Anterior cingulate cortex (tissue), 58 donors: Measurements from ENCODE around the gene FREM1.
A peak's percentile ranks its signal among the peaks of the same experiment; 100 is the strongest.

Source experiments
- DNase-seq, 58 donors: peaks; one replicate each; lab custom pipeline; 2025; lab: John Stamatoyannopoulos, UW

The FREM1 gene

DNA sequence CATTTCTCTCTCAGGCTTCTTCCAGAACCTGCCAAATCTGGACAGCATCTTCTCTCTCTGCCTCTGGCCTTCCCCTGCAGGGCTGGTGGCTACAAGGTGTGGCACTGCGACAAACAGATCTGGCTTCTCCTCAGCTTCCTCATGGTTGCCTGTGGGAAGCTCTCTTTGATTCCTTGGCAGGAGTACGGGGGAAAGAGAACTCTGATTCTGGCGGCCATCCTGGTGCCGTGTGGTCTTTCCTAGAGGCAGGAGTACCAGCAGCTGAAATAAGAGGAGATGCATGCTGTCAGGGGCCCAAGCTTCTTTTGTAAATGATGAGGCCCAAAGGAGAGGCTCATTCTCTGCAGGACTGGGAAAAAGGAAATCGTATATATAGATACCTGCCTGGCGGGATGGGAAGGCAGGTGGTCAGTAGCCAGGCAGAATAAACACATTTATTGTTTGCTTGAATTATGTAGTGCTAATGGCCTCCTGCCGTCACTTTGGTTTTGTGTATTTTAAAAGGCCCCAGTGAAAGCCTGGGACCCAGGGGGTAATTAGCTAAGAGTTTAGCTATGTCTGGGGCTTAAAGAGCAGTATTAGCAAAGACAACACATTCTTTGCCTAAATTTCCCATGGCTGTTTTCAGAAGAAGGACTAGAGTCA is 187.7 kb downstream of the FREM1 start, which contains the start of gene CER1:
CER1 (minus strand) TSS at position 343 of the 645 bp plus-strand sequence; CDS start at position 282, 61 bp downstream.
- DNase-seq: no peak

DNA sequence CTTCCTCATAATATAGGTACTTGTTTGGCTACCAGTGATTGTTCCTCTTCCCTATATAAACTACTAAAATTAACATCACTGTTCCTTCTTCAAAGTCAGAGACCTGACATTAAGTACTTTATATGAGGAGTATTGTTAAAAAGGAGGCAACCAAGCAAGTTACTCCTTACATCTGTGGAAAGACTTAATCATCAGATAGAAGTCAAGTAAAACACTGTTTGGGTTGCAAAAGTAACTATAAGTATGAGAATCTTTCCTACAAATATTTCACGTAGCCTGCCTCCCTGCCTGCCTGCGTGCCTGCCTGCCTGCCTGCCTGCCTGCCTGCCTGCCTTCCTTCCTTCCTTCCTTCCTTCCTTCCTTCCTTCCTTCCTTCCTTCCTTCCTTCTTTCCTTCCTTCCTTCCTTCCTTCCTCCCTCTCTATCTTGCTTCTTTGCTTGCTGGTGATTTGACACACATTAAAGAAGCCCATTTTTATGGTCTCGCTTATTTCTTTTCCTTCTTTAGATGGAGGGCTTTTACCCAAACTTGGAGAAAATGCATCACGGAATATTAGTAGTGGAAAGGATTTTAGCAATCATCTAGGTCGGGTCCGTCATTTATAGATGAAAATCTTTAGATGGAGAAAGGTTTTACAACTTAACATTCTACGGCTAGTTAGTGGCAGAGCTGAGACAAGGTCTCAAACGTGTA is 190.9 kb downstream of the FREM1 start:
- DNase-seq: no peak

GRCh38 chr9:14715102-14715501 is 195.1 kb downstream of the FREM1 start:
- no peak for DNase-seq

DNA sequence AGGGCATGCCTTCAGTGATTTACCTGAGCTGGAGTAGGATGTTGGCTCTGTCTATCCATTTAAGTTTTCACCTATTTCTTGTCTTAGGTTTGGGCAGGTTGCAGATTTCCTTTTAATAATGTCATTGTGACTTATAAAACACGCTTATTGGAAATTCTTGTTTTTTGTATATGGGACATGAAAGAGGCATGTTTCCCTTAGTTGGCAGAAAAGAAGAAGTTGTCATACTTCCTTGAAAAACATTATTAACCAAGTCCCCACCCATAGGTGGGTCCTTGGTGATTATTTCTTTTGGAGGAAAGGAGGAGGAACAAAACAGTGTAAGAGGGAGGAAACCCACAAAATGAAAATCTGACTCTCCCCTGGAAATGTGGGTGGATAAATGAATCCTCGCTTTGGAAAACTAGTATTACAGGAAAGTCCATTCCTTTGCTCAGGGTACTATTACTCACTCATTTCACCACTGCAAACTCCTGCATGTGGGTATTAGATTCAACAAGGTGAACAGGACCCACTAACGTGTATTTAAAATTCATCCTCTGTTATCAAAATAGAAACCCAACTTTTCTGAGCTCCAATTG is 197.0 kb downstream of the FREM1 start:
- no peak for DNase-seq

GRCh38 chr9:14710804-14711203 is 199.4 kb downstream of the FREM1 start:
- DNase-seq: no peak

- DNase-seq: no peak
These were observed 203.6 kb downstream of the FREM1 start for GRCh38 chr9:14706530-14707140.

DNA sequence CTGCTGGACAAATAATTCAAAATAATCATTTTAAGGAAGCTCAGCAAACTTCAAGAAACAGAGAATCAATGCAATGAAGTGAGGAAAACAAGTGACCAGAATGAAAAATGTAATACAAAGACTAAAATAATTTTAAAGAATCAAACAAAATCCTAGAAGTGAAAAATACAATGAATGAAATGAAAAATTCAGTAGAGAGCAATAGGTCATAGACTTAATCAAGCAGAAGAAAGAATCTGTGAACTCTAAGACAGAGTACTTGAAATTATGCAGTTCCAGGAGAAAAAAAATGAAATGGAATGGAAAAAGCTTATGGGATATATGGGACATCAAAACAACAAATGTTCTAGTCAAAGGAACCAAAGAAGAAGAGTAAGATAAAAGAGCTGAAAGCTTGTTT is 205.1 kb downstream of the FREM1 start:
- DNase-seq: no peak

DNA sequence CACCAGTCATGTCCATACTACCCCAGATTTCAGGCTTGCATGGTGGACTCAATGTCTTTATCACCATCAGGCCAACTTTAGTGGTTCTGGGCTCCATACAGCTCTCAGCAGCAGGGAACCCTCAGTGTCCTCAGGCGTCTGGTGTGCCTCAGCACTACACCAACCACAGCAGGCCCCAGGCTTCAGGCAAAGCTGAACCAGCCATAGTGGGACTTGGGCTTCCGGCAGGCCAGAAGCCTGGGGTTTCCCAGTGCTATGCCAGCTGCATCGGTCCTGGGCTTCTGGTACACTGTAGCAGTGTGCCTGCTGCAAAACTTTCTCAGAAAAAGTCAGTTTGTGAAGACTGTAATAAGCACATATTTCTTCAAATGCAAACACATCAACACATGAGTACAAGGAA is 205.9 kb downstream of the FREM1 start:
- no peak for DNase-seq

DNA sequence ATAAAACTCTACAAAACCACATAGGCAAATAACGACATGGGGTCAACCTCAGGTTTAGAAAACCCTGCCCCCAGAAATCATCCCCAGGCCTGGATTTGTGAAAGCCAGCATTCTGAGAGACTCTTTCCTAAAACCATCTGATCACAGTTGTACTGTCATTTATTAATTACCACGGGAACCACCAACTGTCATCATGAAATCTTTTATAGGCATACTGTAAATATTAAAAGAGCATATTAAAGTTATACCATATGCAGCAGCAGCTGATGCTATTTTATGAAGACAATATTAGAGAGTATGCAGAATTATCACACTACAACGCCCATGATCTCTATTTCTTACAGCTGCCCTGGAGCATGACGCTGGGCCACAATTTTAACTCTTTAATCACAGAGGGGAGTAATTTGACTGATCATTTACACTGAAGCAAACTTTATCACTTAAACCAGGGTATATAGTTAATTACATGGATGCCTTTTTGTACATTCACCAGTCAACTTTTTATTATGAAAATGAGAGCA is 208.0 kb downstream of the FREM1 start:
- DNase-seq: no peak

- peak in 57 of 58 donors; percentile 6 to 87 (median 66) for DNase-seq
These were observed 216.9 kb downstream of the FREM1 start, which contains the start of gene ZDHHC21 for GRCh38 chr9:14693251-14693861. Gene ZDHHC21, minus strand, starts transcription at chr9:14693432. Its CDS starts 19,092 bp downstream, at chr9:14674340.

DNA sequence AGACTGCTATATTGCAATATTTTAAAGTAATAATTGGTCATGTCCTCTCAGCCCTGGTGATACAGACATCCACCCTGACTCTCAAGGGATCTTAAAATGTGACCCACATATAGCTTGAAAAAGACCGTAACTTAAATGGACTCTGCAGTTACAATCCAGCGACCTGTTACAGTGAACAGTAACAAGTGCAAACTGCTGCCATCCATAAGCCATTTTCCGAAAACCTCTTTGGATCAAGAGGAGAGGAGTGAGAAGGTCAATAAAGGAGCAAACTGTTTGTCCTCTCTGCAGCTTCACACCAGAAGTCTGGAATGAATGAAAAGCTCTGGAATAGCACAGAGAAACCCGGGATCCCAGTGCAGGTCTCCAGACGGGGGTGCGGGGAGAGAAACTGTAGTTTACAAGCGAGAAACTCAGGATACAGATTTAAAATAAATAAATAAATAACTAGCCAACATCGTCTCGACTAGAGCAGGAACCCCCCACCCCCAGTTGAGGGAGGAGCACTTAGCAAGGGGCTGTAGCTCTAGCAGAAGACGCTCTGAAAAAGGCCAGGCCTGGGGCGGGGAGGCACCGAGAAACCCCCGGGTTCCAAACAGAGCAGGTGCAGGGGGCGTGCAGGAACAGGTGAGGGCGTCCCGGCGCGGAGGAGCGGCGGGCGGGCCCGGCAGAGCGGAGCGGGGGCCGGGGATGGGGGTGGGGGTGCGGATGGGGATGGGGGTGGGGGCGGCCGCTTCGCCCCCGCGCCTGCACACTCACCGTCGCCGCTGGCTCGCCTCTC is 217.6 kb downstream of the FREM1 start:
- DNase-seq: peak in 37 of 58 donors; percentile 6 to 63 (median 28)

DNA sequence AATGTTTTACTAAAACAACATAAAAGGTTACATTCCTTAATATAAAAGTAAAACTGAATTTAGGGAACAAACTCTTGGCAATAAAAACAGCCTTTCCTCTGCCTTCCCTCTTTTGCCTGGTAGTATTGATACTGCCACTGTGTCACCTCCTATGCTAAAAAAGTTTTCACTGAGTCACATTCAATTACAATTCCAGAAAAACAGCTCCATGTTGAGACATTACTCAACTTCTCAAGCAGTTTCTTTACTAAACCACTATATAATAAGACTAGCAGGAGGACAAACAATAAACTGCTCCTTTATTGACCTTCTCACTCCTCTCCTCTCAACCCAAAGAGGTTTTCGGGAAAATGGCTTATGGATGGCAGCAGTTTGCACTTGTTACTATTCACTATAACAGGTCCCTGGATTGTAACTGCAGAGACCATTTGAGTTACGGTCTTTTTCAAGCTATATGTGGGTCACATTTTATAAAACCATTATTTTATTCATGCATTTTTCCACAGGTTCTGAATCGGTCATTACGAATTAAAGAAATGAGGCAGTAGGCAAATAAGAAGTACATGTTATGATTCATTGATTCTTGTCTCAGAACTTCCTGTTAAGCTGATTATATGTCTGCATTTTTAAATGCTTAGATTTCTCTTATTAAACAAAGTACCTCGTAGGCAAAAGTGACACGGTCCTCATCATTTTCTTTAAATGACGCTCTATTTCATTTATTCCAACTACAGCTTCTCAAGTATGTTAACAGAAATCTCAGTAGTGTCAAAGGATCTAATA is 219.1 kb downstream of the FREM1 start:
- DNase-seq: no peak

GRCh38 chr9:14687042-14687719 is 223.0 kb downstream of the FREM1 start:
- DNase-seq: no peak

DNA sequence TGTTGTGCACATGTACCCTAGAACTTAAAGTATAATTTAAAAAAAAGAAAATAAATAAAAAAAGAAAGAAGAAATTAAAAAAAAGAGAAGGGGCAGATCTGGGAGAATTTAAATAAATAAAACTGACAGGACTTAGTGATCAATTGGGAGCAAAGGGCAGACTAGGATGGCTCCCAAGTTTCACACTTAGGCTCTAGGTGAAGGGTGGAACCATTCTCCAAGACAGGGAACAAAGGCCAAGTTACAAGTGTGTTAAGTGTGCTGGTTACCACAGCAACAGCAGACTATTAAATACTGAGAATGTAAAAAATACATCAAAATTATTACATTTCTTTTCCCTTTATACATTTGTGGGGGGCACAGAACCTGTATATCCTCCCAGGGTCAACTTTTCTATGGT is 224.1 kb downstream of the FREM1 start:
- no peak for DNase-seq
